ENCODE data around the gene GSTM4.
"Not testable (repeated sequence)": the region's sequence is repeated elsewhere in the genome, so short reads cannot be mapped to it uniquely, and the experiment has no call there.

GRCh38 chr1:109685890-109686289 lies 30.0 kb downstream of the GSTM4 start:
- not testable (repeated sequence) for TF ChIP-seq CTCF (conservative IDR thresholded peaks at IDR 0.05; ENCODE audit: low read length); EZH2phosphoT487 (IDR thresholded peaks at IDR 0.05; ENCODE audit: borderline replicate concordance)

Data from Loucy (cell line).